Sigmoid colon (tissue), 7 donors: ENCODE data around the gene BICC1. TPM values are rescaled to one million over a fixed set of nuclear protein-coding genes. Genes with fewer than 3 reads are reported as not detected.

Source experiments
- DNase-seq: peaks from one replicate; pipeline ENCODE4 v3.0.0-alpha.2; 2019
- H3K27ac ChIP-seq, 4 donors: fragments of 200-600 bp; sonication (generic); one replicate each; pipeline ENCODE4 v1.5.1; 2016 to 2019; ENCODE audit warnings: mild to moderate bottlenecking in 1 of 4
- H3K27me3 ChIP-seq, 3 donors: fragments of 200-600 bp; sonication (generic); one replicate each; pipeline ENCODE4 v1.5.1; 2019; ENCODE audit warnings: mild to moderate bottlenecking in 1 of 3
- H3K36me3 ChIP-seq, 4 donors: fragments of 200-600 bp; sonication (generic); one replicate each; pipeline ENCODE4 v1.5.1; 2016 to 2019
- H3K4me1 ChIP-seq, 4 donors: fragments of 200-600 bp; sonication (generic); one replicate each; pipeline ENCODE4 v1.5.1; 2017 to 2019
- H3K4me3 ChIP-seq, 4 donors: fragments of 200-600 bp; sonication (generic); one replicate each; pipeline ENCODE4 v1.5.1; 2017 to 2019; ENCODE audit warnings: mild to moderate bottlenecking in 2 of 4, moderate library complexity in 1 of 4
- H3K9me3 ChIP-seq, 4 donors: fragments of 200-600 bp in 3 of 4; sonication (generic) in 3 of 4; one replicate each; pipeline versions ENCODE4 v1.5.1 to v1.6.1; 2013 to 2019
- EP300 ChIP-seq, 4 donors: sonication (generic); formaldehyde crosslinking; IDR thresholded peaks; one replicate each; pipeline ENCODE4 v1.6.1; 2017; ENCODE audit warnings: antibody characterized with exemption in 4 of 4
- POLR2A ChIP-seq, 2 donors: fragments of 450-650 bp; IDR thresholded peaks; one replicate each; pipeline ENCODE4 v1.6.1; 2016; ENCODE audit warnings: antibody characterized with exemption in 2 of 2, mild to moderate bottlenecking in 2 of 2, moderate library complexity in 2 of 2
- POLR2AphosphoS5 ChIP-seq, 4 donors: sonication (generic); formaldehyde crosslinking; IDR thresholded peaks; one replicate each; pipeline ENCODE4 v1.6.1; 2017; ENCODE audit warnings: antibody characterized with exemption in 4 of 4
- WGBS, 2 donors: extraction: QIAGEN DNeasy Blood & Tissue Kit; methylation state at CpG; one replicate each; pipeline ENCODE4 v1.1.7; 2013; 5-methylcytosine and 5-hydroxymethylcytosine counted together
- intact Hi-C: fragments of 100-400 bp; cut with DNase I; formaldehyde crosslinking; loops from one replicate; pipeline ENCODE4 v1.15.1; 2023
- polyA plus RNA-seq, 3 donors: library from polyadenylated mRNA; stranded (reverse); fragments of 200-250 nt; gene quantifications; one replicate each; pipeline ENCODE4 v1.2.3, GENCODE V29; 2013
- total RNA-seq, 4 donors: library from RNA; depleted of rRNA; stranded (reverse); fragments of >200 nt; gene quantifications; one replicate each; pipeline ENCODE4 v1.1.0, GENCODE V29; 2016
- TF ChIP-seq, protein P1 (sequence below), 4 experiments: fragments of 450-650 bp in 3 of 4; fragments of 200-600 bp in 1 of 4; IDR thresholded peaks; one replicate each; pipeline ENCODE4 v1.5.1; 2016 to 2019; ENCODE audit warnings: antibody characterized with exemption in 4 of 4, mild to moderate bottlenecking in 3 of 4, moderate library complexity in 2 of 4
- donor health status: healthy with polysubstance abuse.
- donor health status: Bipolar disorder and iron deficiency.
- donor health status: healthy.

The BICC1 gene
- total and polyA plus RNA-seq, 7 donors, result 0.46 to 17.3 (median 7.9) TPM

- no peak overlapping the region for H3K27ac ChIP-seq
- H3K4me1 ChIP-seq, result no peaks in the 10 kb centered on the region
- TF ChIP-seq EP300 (IDR thresholded peaks at IDR 0.05) (no peak), POLR2A (IDR thresholded peaks at IDR 0.05) (no peak), POLR2AphosphoS5 (IDR thresholded peaks at IDR 0.05) (no peak)
- TF ChIP-seq, protein P1, sequence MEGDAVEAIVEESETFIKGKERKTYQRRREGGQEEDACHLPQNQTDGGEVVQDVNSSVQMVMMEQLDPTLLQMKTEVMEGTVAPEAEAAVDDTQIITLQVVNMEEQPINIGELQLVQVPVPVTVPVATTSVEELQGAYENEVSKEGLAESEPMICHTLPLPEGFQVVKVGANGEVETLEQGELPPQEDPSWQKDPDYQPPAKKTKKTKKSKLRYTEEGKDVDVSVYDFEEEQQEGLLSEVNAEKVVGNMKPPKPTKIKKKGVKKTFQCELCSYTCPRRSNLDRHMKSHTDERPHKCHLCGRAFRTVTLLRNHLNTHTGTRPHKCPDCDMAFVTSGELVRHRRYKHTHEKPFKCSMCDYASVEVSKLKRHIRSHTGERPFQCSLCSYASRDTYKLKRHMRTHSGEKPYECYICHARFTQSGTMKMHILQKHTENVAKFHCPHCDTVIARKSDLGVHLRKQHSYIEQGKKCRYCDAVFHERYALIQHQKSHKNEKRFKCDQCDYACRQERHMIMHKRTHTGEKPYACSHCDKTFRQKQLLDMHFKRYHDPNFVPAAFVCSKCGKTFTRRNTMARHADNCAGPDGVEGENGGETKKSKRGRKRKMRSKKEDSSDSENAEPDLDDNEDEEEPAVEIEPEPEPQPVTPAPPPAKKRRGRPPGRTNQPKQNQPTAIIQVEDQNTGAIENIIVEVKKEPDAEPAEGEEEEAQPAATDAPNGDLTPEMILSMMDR (IDR thresholded peaks at IDR 0.05), result no peak
- no peaks in the 10 kb centered on the region for H3K27me3 ChIP-seq
- H3K4me3 ChIP-seq, result no peak overlapping the region
- peaks cover 0 to 5% (median 1%) of the 10 kb centered on the region in 4 donors for H3K9me3 ChIP-seq
- no peak for DNase-seq
- no peaks in the 10 kb centered on the region for H3K36me3 ChIP-seq
- WGBS, 2 donors, result 97% methylated on average over 2 of the region's 2 CpGs
- intact Hi-C loops, result no loop called here
Measured at GRCh38 chr10:58555930-58556311, 43.2 kb downstream of the BICC1 start.

DNA sequence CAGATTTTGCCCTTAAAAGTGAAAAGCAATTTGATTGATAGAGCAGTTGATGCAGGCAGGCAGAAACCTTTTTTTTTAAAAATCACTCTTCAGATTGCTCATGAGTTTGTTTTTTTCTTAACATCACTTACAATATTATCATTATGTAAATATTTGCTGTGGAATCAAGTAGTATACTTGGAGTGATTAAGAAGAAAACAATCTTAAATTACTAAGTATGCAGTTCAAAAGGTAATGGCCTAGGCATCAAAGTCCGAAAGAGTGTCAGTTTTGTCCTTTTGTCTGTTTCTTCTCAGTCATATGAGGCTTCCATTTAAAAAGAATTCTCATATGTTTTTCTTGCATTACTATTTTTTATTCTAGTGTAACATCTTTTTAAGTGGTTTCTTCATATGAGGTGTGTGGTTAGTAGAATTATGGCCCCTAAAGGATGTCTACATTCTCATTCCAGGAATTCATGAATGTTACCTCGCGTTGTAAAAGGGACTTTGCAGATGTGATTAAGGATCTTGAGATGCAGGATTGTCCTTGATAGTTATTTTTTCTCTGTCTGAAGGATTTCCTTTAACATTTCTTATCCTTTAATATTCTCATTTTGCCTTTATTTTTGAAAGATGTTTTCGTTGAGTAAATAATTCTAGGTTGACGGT lies 44.0 kb downstream of the BICC1 start:
- Histone ChIP-seq H3K4me1 (no peaks in the 10 kb centered on the region), H3K27me3 (no peaks in the 10 kb centered on the region), H3K9me3 (peaks cover 0 to 8% (median 3%) of the 10 kb centered on the region in 4 donors), H3K4me3 (no peak overlapping the region), H3K27ac (no peak overlapping the region), H3K36me3 (no peaks in the 10 kb centered on the region)
- intact Hi-C loops, result no loop called here
- WGBS, 2 donors, result 92% methylated on average over 5 of the region's 5 CpGs
- no peak for DNase-seq
- TF ChIP-seq POLR2AphosphoS5 (IDR thresholded peaks at IDR 0.05), result no peak
- TF ChIP-seq EP300 (IDR thresholded peaks at IDR 0.05), result no peak
- TF ChIP-seq, protein P1 (IDR thresholded peaks at IDR 0.05), result no peak

DNA sequence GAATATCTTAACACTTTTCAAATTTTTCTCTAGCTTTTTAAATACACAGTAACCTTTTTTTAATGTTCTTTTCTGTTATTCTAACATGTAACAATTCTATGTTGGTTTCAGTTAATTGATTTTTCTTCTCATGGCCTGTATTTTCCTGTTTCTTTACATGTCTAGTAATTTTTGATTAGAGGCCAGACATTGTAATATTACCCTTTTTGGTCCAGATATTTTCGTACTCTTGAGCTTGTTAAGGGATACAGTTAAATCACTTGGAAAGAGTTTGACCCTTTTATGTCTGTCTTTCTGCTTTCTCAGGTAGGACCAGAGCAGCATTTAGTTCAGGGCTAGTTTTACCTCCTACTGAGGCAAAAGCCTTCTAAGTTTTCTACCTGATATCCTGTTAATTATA lies 45.0 kb downstream of the BICC1 start:
- H3K27ac ChIP-seq, result no peak overlapping the region
- intact Hi-C loops, result no loop called here
- TF ChIP-seq EP300 (IDR thresholded peaks at IDR 0.05) (no peak), POLR2AphosphoS5 (IDR thresholded peaks at IDR 0.05) (no peak), POLR2A (IDR thresholded peaks at IDR 0.05) (no peak)
- TF ChIP-seq, protein P1 (IDR thresholded peaks at IDR 0.05), result no peak
- H3K9me3 ChIP-seq, result peaks cover 0 to 19% (median 4%) of the 10 kb centered on the region in 4 donors
- WGBS, 2 donors, result 88 to 89% methylated on average over 1 of the region's 1 CpG
- H3K36me3 ChIP-seq, result no peaks in the 10 kb centered on the region
- H3K4me3 ChIP-seq, result no peak overlapping the region
- DNase-seq, result no peak
- no peaks in the 10 kb centered on the region for H3K4me1 ChIP-seq
- no peaks in the 10 kb centered on the region for H3K27me3 ChIP-seq

DNA sequence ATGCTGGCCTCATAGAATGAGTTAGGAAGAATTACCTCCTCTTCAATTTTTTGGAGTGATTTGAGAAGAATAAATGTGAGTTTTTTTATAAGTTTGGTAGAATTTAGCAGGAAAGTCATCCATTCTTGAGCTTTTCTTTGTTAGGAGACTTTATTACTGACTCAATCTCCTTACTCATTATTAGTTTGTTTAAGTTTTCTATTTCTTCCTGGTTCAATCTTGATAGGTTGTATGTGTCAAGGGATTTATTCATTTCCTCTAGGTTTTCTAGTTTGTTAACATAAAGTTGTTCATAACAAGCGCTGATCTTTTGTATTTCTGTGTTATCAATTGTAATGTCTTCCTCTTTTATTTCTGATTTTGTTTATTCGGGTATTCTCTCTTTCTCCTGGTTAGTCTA lies 47.4 kb downstream of the BICC1 start:
- H3K9me3 ChIP-seq, result peaks cover 0 to 19% (median 4%) of the 10 kb centered on the region in 4 donors
- no peaks in the 10 kb centered on the region for H3K4me1 ChIP-seq
- TF ChIP-seq POLR2A (IDR thresholded peaks at IDR 0.05) (no peak), POLR2AphosphoS5 (IDR thresholded peaks at IDR 0.05) (no peak)

DNA sequence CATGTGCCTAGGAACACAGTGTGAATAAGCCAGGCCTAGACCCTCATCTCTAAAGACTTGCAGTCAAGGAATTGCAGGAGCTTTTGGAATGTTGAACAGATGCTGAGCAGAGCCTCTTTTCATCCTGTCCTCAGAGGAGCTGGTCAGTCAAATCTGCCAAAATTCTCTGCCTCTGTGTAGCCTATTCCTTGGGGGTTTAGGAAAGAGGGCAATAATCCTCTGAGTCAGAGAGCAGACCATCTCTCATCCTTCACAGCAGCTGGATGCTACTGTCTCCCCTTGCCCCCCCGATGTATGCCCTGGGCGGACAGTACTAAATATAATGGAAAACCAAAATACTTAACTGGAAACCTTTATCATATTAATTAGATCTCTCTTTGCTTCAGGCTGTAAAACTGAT lies 52.6 kb downstream of the BICC1 start:
- intact Hi-C loops, result no loop called here
- WGBS, 2 donors, result 88 to 94% methylated on average over 2 of the region's 2 CpGs

More for the DNA sequence above, 47.4 kb downstream of the BICC1 start:
- no peak for DNase-seq
- WGBS, 2 donors, result 94 to 95% methylated on average over 2 of the region's 2 CpGs
- Histone ChIP-seq H3K27ac (no peak overlapping the region), H3K4me3 (no peak overlapping the region), H3K36me3 (no peaks in the 10 kb centered on the region), H3K27me3 (no peaks in the 10 kb centered on the region)
- intact Hi-C loops, result no loop called here

GRCh38 chr10:58567652-58568051 lies 55.0 kb downstream of the BICC1 start:
- H3K4me1 ChIP-seq, result no peaks in the 10 kb centered on the region
- TF ChIP-seq POLR2AphosphoS5 (IDR thresholded peaks at IDR 0.05) (no peak), POLR2A (IDR thresholded peaks at IDR 0.05) (no peak), EP300 (IDR thresholded peaks at IDR 0.05) (no peak)
- TF ChIP-seq, protein P1 (IDR thresholded peaks at IDR 0.05), result no peak
- H3K4me3 ChIP-seq, result no peak overlapping the region
- no peak overlapping the region for H3K27ac ChIP-seq
- no peak for DNase-seq
- no peaks in the 10 kb centered on the region for H3K36me3 ChIP-seq
- peaks cover 0 to under 1% (median 0%) of the 10 kb centered on the region in 4 donors for H3K9me3 ChIP-seq
- intact Hi-C loops, result no loop called here
- WGBS, 2 donors, result 65 to 86% methylated on average over 1 of the region's 1 CpG
- no peaks in the 10 kb centered on the region for H3K27me3 ChIP-seq

More for the DNA sequence above, 52.6 kb downstream of the BICC1 start:
- H3K27me3 ChIP-seq, result no peaks in the 10 kb centered on the region
- H3K36me3 ChIP-seq, result no peaks in the 10 kb centered on the region
- H3K9me3 ChIP-seq, result peaks cover 0 to 16% (median 2%) of the 10 kb centered on the region in 4 donors
- no peak overlapping the region for H3K4me3 ChIP-seq
- H3K27ac ChIP-seq, result no peak overlapping the region
- DNase-seq, result no peak
- H3K4me1 ChIP-seq, result no peaks in the 10 kb centered on the region
- TF ChIP-seq EP300 (IDR thresholded peaks at IDR 0.05) (no peak), POLR2A (IDR thresholded peaks at IDR 0.05) (no peak)
